Fibroblast of the aortic adventitia (primary cell): Measurements from ENCODE around the gene SLFN12. TPM values are rescaled to one million over a fixed set of nuclear protein-coding genes. Genes with fewer than 3 reads are reported as not detected.
A peak's percentile ranks its signal among the peaks of the same experiment; 100 is the strongest.
"Not testable (repeated sequence)": the region's sequence is repeated elsewhere in the genome, so short reads cannot be mapped to it uniquely, and the experiment has no call there.

Experiments used
- DNase-seq: peaks from one replicate; pipeline ENCODE4 v3.0.0-alpha.2; 2010; ENCODE audit warnings: low read depth
- H3K4me3 ChIP-seq: 2 replicates; pipeline ENCODE4 v1.5.1; 2011; ENCODE audit warnings: low read depth, mild to moderate bottlenecking, control low read depth, low read length, moderate library complexity
- CTCF ChIP-seq: IDR thresholded peaks from 2 replicates; pipeline ENCODE4 v1.5.1; 2011; ENCODE audit warnings: mild to moderate bottlenecking, low read length, control low read depth, inconsistent platforms; ENCODE audit not compliant: insufficient read depth
- total RNA-seq: library from RNA; depleted of rRNA; stranded (reverse); fragments of >200 nt; gene quantifications from 2 replicates; pipeline ENCODE4 v1.2.3, GENCODE V29; 2012; ENCODE audit warnings: low replicate concordance

The SLFN12 gene
- total RNA-seq, 1 donor = 24.0 TPM

- H3K4me3 ChIP-seq = no peak overlapping the region
- no peak for DNase-seq
- no peak for TF ChIP-seq CTCF
Observed at GRCh38 chr17:35460354-35460851, 28.1 kb upstream of the SLFN12 start.

GRCh38 chr17:35454035-35454434, 21.7 kb upstream of the SLFN12 start:
- DNase-seq, H3K4me3 ChIP-seq: not testable (repeated sequence)

GRCh38 chr17:35453171-35453570, 20.9 kb upstream of the SLFN12 start:
- TF ChIP-seq CTCF = no peak
- DNase-seq = no peak
- H3K4me3 ChIP-seq = no peak overlapping the region

GRCh38 chr17:35449371-35449931, 17.2 kb upstream of the SLFN12 start:
- peak; percentile 21 for DNase-seq
- TF ChIP-seq CTCF = no peak
- H3K4me3 ChIP-seq = peak overlapping the region; percentile 5

- H3K4me3 ChIP-seq = no peak overlapping the region
- no peak for DNase-seq
- TF ChIP-seq CTCF = no peak
Observed at GRCh38 chr17:35448899-35449227, 16.6 kb upstream of the SLFN12 start.

- H3K4me3 ChIP-seq = peak within 1 kb of the TSS; percentile 61
- TF ChIP-seq CTCF = no peak
- peak; percentile 40 for DNase-seq
Observed at GRCh38 chr17:35448214-35448898, 16.1 kb upstream of the SLFN12 start, which contains the start of gene SLFN13. SLFN13 (minus strand) TSS chr17:35448766; CDS start chr17:35445680, 3,086 bp downstream.

GRCh38 chr17:35447499-35447898, 15.2 kb upstream of the SLFN12 start:
- no peak overlapping the region for H3K4me3 ChIP-seq
- DNase-seq = no peak
- TF ChIP-seq CTCF = no peak
